K562 (cell line): ENCODE data around the gene LATS2. TPM values are rescaled to one million over a fixed set of nuclear protein-coding genes. Genes with fewer than 3 reads are reported as not detected.

Experiments used
- ATAC-seq: fragments of 200-7000 bp; cut with Tn5 transposase; 3 replicates; pipeline ENCODE4 v1.9.1; 2020; ENCODE audit warnings: moderate library complexity
- BruUV-seq: library from RNA; stranded (reverse); fragments of 400-500 nt; replicated peaks from 2 replicates; lab custom pipeline; 2021; lab: Mats Ljungman, UMichigan
- CTCF ChIA-PET: fragments of 300-600 bp; formaldehyde crosslinking; extraction: SDS; loops from one replicate; lab custom pipeline; 2021; ENCODE audit warnings: low intra/inter-chr PET ratio; lab: Yijun Ruan, JAX
- POLR2A ChIA-PET: fragments of 300-600, 350-650 bp; sonication (Branson Sonifier 250); formaldehyde crosslinking; extraction: SDS; loops from one replicate; lab custom pipeline; 2021; ENCODE audit warnings: antibody characterized with exemption, inconsistent platforms; lab: Yijun Ruan, JAX
- DNase-seq, 4 experiments: peaks; one replicate each; pipeline versions ENCODE4 v3.0.0 to v3.0.0-alpha.2; 2011 to 2018; ENCODE audit warnings: low spot score in 3 of 4, mixed read lengths in 3 of 4; ENCODE audit errors: extremely low read depth in 1 of 4
- FAIRE-seq: peaks from 2 replicates; lab custom pipeline; 2011; peaks lifted over from hg19 to GRCh38; lab: Jason Lieb, UNC
- H2AFZ ChIP-seq: 2 replicates; pipeline ENCODE4 v1.6.0; 2011; ENCODE audit warnings: low read depth, low read length, control low read depth, inconsistent platforms
- H3K27ac ChIP-seq: fragments of 200-600 bp; 3 replicates; pipeline ENCODE4 v1.8.0; 2011; ENCODE audit warnings: low read depth, mild to moderate bottlenecking, control low read depth, inconsistent platforms, low read length, moderate library complexity, mixed read lengths; ENCODE audit errors: extremely low read depth
- H3K27me3 ChIP-seq, 2 experiments: fragments of 300-600 bp in 1 of 2; 2 replicates in 1 of 2; 3 replicates in 1 of 2; pipeline versions ENCODE4 v1.6.0 to v1.8.0; 2011; ENCODE audit warnings: inconsistent platforms in 2 of 2, low read length in 2 of 2, mild to moderate bottlenecking in 1 of 2, mixed read lengths in 1 of 2, moderate library complexity in 1 of 2; ENCODE audit not compliant: control insufficient read depth in 2 of 2, insufficient read depth in 2 of 2
- H3K36me3 ChIP-seq: fragments of 300-600 bp; 3 replicates; pipeline ENCODE4 v1.8.0; 2011; ENCODE audit warnings: mild to moderate bottlenecking, low read length, inconsistent platforms; ENCODE audit not compliant: control insufficient read depth, insufficient read depth
- H3K4me1 ChIP-seq, 2 experiments: fragments of 200-600 bp in 1 of 2; replicated peaks in 1 of 2; 2 replicates in 1 of 2; 3 replicates in 1 of 2; pipeline versions ENCODE4 v1.5.1 to v1.8.0; 2011; ENCODE audit warnings: inconsistent platforms in 2 of 2, low read length in 2 of 2, mild to moderate bottlenecking in 1 of 2, mixed read lengths in 1 of 2, moderate library complexity in 1 of 2; ENCODE audit not compliant: control insufficient read depth in 2 of 2, insufficient read depth in 2 of 2
- H3K4me2 ChIP-seq: 2 replicates; pipeline ENCODE4 v1.6.1; 2011; ENCODE audit warnings: low read length, control low read depth, inconsistent platforms, mixed read lengths; ENCODE audit not compliant: insufficient read depth
- H3K4me3 ChIP-seq: fragments of 200-600 bp; sonication (generic), shearing (Covaris generic); 2 replicates; pipeline ENCODE4 v1.5.1; 2016; ENCODE audit warnings: control low read depth, inconsistent platforms
- H3K79me2 ChIP-seq: fragments of 200-600 bp; 3 replicates; pipeline ENCODE4 v1.8.0; 2011; ENCODE audit warnings: low read length, inconsistent platforms; ENCODE audit not compliant: control insufficient read depth, insufficient read depth
- H3K9ac ChIP-seq, 2 experiments: 2 replicates each; pipeline versions ENCODE4 v1.6.0 to v1.6.1; 2011; ENCODE audit warnings: low read depth in 2 of 2, low read length in 2 of 2, control low read depth in 1 of 2, inconsistent platforms in 1 of 2, mild to moderate bottlenecking in 1 of 2, mixed read lengths in 1 of 2; ENCODE audit not compliant: insufficient read depth in 1 of 2
- H3K9me1 ChIP-seq: one replicate; pipeline ENCODE4 v1.6.0; 2011; ENCODE audit warnings: inconsistent platforms, mild to moderate bottlenecking, low read length, moderate library complexity; ENCODE audit not compliant: control insufficient read depth, insufficient read depth
- H3K9me3 ChIP-seq: replicated peaks from 2 replicates; pipeline ENCODE4 v1.5.1; 2011; ENCODE audit warnings: low read depth, low read length, inconsistent platforms; ENCODE audit not compliant: control insufficient read depth, insufficient read depth
- H4K20me1 ChIP-seq: replicated peaks from 2 replicates; pipeline ENCODE4 v1.6.1; 2011; ENCODE audit warnings: low read length, inconsistent platforms, mixed read lengths; ENCODE audit not compliant: control insufficient read depth, insufficient read depth
- FOXA1 ChIP-seq: fragments of 450-650 bp; IDR thresholded peaks from 2 replicates; pipeline ENCODE4 v1.6.1; 2016; ENCODE audit warnings: mild to moderate bottlenecking, borderline replicate concordance
- MBD2 ChIP-seq: sonication (generic); IDR thresholded peaks from 2 replicates; pipeline ENCODE4 v1.6.1; 2016; ENCODE audit warnings: low read depth, borderline replicate concordance
- NR2C2 ChIP-seq, 2 experiments: fragments of 200-800 bp in 1 of 2; sonication (Bioruptor generic) in 1 of 2; sonication (generic) in 1 of 2; formaldehyde crosslinking in 1 of 2; IDR thresholded peaks; 2 replicates each; pipeline versions ENCODE4 v1.6.1 to v1.8.0; 2016 to 2022; ENCODE audit warnings: mild to moderate bottlenecking in 1 of 2, missing compliant biosample characterization in 1 of 2, missing genetic modification characterization in 1 of 2, missing genetic modification reagents in 1 of 2
- SLC30A9 ChIP-seq: fragments of 250-450 bp; sonication (Bioruptor Pico); IDR thresholded peaks from 2 replicates; pipeline ENCODE4 v1.8.0; 2022; ENCODE audit warnings: mild to moderate bottlenecking, moderate library complexity
- ZBTB5 ChIP-seq: fragments of 450-650 bp; IDR thresholded peaks from 2 replicates; pipeline ENCODE4 v1.6.1; 2017; ENCODE audit warnings: antibody characterized with exemption
- ZNF175 ChIP-seq: fragments of 200-800 bp; sonication (Bioruptor generic); IDR thresholded peaks from 2 replicates; pipeline ENCODE4 v1.6.1; 2016; ENCODE audit warnings: low read depth, mild to moderate bottlenecking, missing genetic modification characterization, missing compliant biosample characterization
- ZNF239 ChIP-seq: fragments of 250-450 bp; sonication (Bioruptor Pico); IDR thresholded peaks from 2 replicates; pipeline ENCODE4 v1.4.0; 2020; ENCODE audit warnings: mild to moderate bottlenecking
- WGBS: fragments of 100-300 bp; shearing (Covaris generic); methylation state at CpG from one replicate; pipeline ENCODE4 v1.1.6; 2016; ENCODE audit warnings: low coverage, mixed read lengths; ENCODE audit not compliant: insufficient coverage; ENCODE audit errors: missing lambda C conversion rate; 5-methylcytosine and 5-hydroxymethylcytosine counted together
- in situ Hi-C: fragments of 300-500 bp; cut with MboI; formaldehyde crosslinking; loops from 4 replicates; pipeline ENCODE4 v1.15.0; 2018; ENCODE audit warnings: inconsistent platforms, mixed read lengths
- intact Hi-C: fragments of 100-400 bp; cut with micrococcal nuclease; formaldehyde crosslinking; loops from 2 replicates; pipeline ENCODE4 v1.14.2; 2022
- polyA plus RNA-seq, 8 experiments: library from polyadenylated mRNA; depleted of rRNA in 4 of 8; stranded (reverse) in 5 of 8; unstranded in 3 of 8; fragments of >200 nt; fragmentation: Nextera tagmentation in 2 of 8; fragmentation: Illumina TruSeq in 1 of 8; extraction: Ambion mirVana in 2 of 8; extraction: Trizol in 1 of 8; gene quantifications; 2 replicates each; pipeline versions ENCODE4 v1.2.1 to v1.2.3, GENCODE V29; 2011 to 2014; ENCODE audit warnings: inconsistent platforms in 1 of 8, missing spikeins in 1 of 8
- total RNA-seq, 7 experiments: library from RNA; depleted of rRNA in 6 of 7; stranded (reverse); fragments of >200 nt in 6 of 7; fragmentation: Illumina TruSeq in 2 of 7; extraction: Trizol in 2 of 7; gene quantifications; 2 replicates each; pipeline versions ENCODE4 v1.2.1 to v1.2.3, GENCODE V29; 2011 to 2021; ENCODE audit warnings: low replicate concordance in 1 of 7

LATS2 gene
- total and polyA plus RNA-seq, 9 of the 15 experiments (the other 6 are each of a cell fraction or from before 2014, with no cell fraction given) = 0.18 to 3.7 (median 0.76) TPM

- intact Hi-C loops (no loop called here), in situ Hi-C loops (no loop called here)
- H3K27ac ChIP-seq = no peak overlapping the region
These were observed 56.2 kb downstream of the LATS2 start for GRCh38 chr13:21005193-21005592.

More at GRCh38 chr13:21005193-21005592, 56.2 kb downstream of the LATS2 start:
- Histone ChIP-seq H3K4me2 (no peak overlapping the region), H3K9ac (no peak overlapping the region), H3K27me3 (no peaks in the 10 kb centered on the region; a peak in 1 of 5 replicates), H3K9me3 (no peaks in the 10 kb centered on the region), H3K36me3 (no peaks in the 10 kb centered on the region), H2AFZ (no peak overlapping the region), H3K4me1 (no peaks in the 10 kb centered on the region), H4K20me1 (no peaks in the 10 kb centered on the region), H3K9me1 (no peaks in the 10 kb centered on the region), H3K79me2 (no peaks in the 10 kb centered on the region), H3K4me3 (no peak overlapping the region)
- ChIA-PET CTCF (no interaction called here), POLR2A (no interaction called here)
- no peak for DNase-seq
- no TSS peak for BruUV-seq
- WGBS = 41% methylated on average over 2 of the region's 3 CpGs
- ATAC-seq = no peak
- FAIRE-seq = no peak
- TF ChIP-seq FOXA1 (no peak), NR2C2 (CRISPR knock-in tag; IDR thresholded peaks at IDR 0.05) (no peak), NR2C2 (tag; IDR thresholded peaks at IDR 0.05) (no peak), ZBTB5 (no peak), ZNF239 (CRISPR knock-in tag) (no peak), MBD2 (no peak), ZNF175 (CRISPR knock-in tag) (no peak), SLC30A9 (CRISPR knock-in tag) (no peak)
